Activated T-helper 17 cell treated with anti-CD3 and anti-CD28 coated beads, Interleukin-2, amount 50 U/mL, for 72 hours (primary cell): Measurements from ENCODE around the gene C10orf71. TPM values are rescaled to one million over a fixed set of nuclear protein-coding genes. Genes with fewer than 3 reads are reported as not detected.

Experiments
- ATAC-seq: fragments of 150-1000 bp; cut with Tn5 transposase; replicated peaks from 2 replicates; pipeline ENCODE4 v1.10.0; 2021; ENCODE audit warnings: mild to moderate bottlenecking, moderate library complexity
- H3K27ac Mint-ChIP-seq: one replicate; pipeline ENCODE4 v1.8.0; 2022; ENCODE audit warnings: mixed read lengths
- H3K27me3 Mint-ChIP-seq: one replicate; pipeline ENCODE4 v1.8.0; 2022; ENCODE audit warnings: mixed read lengths
- H3K36me3 Mint-ChIP-seq: one replicate; pipeline ENCODE4 v1.8.0; 2022; ENCODE audit warnings: low read depth, mild to moderate bottlenecking, mixed read lengths
- H3K4me1 Mint-ChIP-seq: one replicate; pipeline ENCODE4 v1.8.0; 2022; ENCODE audit warnings: mixed read lengths
- H3K4me3 Mint-ChIP-seq: one replicate; pipeline ENCODE4 v1.8.0; 2022; ENCODE audit warnings: mild to moderate bottlenecking, mixed read lengths
- H3K9me3 Mint-ChIP-seq: one replicate; pipeline ENCODE4 v1.8.0; 2022; ENCODE audit warnings: mixed read lengths
- total RNA-seq, 2 donors: library from RNA; stranded (reverse); gene quantifications; one replicate each; pipeline ENCODE4 v1.2.3, GENCODE V29; 2022

The C10orf71 gene
- total RNA-seq, 2 donors from 2014 or later, result not detected

DNA sequence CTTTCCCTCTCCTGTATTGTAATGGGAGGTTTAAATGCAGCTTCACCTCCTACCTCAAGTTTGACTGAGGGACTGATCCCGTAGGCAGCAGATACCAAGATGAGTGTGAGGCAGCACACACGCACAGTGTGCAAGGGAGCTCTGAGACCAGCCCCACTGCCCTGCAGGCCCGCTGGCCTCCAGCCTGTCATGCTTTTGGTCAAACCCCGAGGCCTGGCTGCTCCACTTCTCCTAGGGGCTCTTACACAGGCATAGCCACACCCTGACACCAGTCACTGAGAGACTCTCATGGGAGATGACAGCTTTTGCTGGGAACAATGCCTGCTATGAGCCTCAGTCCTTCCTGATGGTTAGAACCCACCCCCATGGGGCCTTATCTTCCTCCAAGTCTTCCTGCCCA lies 69.3 kb downstream of the C10orf71 start:
- no peaks in the 10 kb centered on the region for H3K36me3 Mint-ChIP-seq

DNA sequence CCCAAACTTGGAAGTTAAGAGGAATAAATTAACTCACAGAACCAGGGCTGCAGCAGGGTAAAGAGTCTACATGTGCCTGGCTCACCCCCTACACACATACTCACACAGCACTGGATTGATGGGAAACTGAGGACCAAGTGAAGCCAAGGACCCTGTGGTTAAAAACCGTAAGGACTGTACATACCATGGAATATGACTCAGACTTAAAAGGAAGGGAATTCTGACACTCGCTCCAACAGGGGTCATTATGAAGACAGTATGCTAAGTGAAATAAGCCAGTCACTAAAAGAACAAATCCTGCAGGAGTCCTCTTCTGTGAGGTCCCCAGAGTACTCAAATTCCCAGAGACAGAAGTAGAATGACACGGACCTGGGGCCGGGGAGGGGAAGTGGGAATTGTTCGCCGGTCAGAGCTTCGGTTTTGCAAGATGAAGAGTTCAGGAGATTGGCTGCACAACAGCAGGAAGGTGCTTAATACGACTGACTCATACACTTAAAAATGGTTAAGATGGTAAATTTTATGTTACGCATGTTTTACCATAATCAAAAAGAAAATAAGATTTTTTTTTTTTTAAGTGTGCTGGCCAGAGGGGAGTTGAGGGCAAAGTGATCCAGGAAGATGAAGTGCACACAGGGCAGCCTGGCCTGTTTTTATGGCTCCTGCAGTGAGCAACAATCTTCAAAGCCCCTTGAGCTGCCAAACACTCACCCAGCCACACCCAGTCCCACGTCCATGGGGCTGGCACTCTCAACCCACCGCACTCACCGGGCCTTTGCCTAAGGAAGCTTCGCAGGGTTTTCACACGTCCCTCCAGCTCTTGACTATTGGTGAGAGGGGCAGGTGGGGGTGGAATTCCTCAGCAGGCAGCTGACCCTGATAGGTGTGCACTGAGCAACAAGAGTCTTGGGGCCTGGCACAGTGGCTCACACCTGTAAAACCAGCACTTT lies 70.5 kb downstream of the C10orf71 start:
- no peaks in the 10 kb centered on the region for H3K4me1 Mint-ChIP-seq
- H3K9me3 Mint-ChIP-seq, result no peaks in the 10 kb centered on the region
- no peak overlapping the region for H3K27ac Mint-ChIP-seq
- no peak overlapping the region for H3K4me3 Mint-ChIP-seq
- no peaks in the 10 kb centered on the region for H3K36me3 Mint-ChIP-seq
- no peak for ATAC-seq
- H3K27me3 Mint-ChIP-seq, result peaks cover 19% of the 10 kb centered on the region

More for the DNA sequence above, 69.3 kb downstream of the C10orf71 start:
- no peaks in the 10 kb centered on the region for H3K9me3 Mint-ChIP-seq
- no peaks in the 10 kb centered on the region for H3K4me1 Mint-ChIP-seq
- H3K27ac Mint-ChIP-seq, result no peak overlapping the region
- H3K27me3 Mint-ChIP-seq, result peaks cover 15% of the 10 kb centered on the region
- ATAC-seq, result no peak
- H3K4me3 Mint-ChIP-seq, result no peak overlapping the region

- ATAC-seq, result no peak
- no peaks in the 10 kb centered on the region for H3K4me1 Mint-ChIP-seq
Measured at GRCh38 chr10:49370326-49371100, 71.5 kb downstream of the C10orf71 start.

DNA sequence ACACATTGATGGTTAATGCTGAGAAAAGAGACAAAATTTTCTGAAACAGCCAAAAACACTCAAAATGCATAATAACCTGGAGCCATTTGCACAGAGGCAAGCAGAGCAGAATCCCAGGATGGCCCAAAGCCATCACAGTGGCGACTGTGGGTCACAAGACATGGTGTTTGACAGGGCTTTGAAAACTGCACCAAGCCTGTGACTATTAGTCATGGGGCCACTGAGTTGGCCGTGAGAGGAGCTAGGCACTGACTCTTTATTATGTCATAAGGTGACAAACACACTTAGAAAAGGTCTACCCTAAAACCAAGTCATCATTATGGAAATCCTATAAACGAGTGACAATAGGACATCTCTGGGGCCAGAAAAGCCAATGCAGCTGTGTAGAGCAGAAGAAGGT lies 73.0 kb downstream of the C10orf71 start:
- H3K9me3 Mint-ChIP-seq, result no peaks in the 10 kb centered on the region
- ATAC-seq, result peak; percentile 65
- no peak overlapping the region for H3K27ac Mint-ChIP-seq
- H3K4me3 Mint-ChIP-seq, result no peak overlapping the region
- H3K27me3 Mint-ChIP-seq, result peaks cover 22% of the 10 kb centered on the region
- no peaks in the 10 kb centered on the region for H3K36me3 Mint-ChIP-seq
- H3K4me1 Mint-ChIP-seq, result no peaks in the 10 kb centered on the region

More at GRCh38 chr10:49370326-49371100, 71.5 kb downstream of the C10orf71 start:
- Mint-ChIP-seq H3K4me3 (no peak overlapping the region), H3K9me3 (no peaks in the 10 kb centered on the region), H3K36me3 (no peaks in the 10 kb centered on the region), H3K27ac (no peak overlapping the region), H3K27me3 (peaks cover 19% of the 10 kb centered on the region)

GRCh38 chr10:49373361-49373760 lies 74.4 kb downstream of the C10orf71 start:
- no peaks in the 10 kb centered on the region for H3K9me3 Mint-ChIP-seq
- no peak overlapping the region for H3K27ac Mint-ChIP-seq
- H3K36me3 Mint-ChIP-seq, result no peaks in the 10 kb centered on the region
- H3K4me1 Mint-ChIP-seq, result no peaks in the 10 kb centered on the region
- no peak overlapping the region for H3K4me3 Mint-ChIP-seq
- H3K27me3 Mint-ChIP-seq, result peaks cover 18% of the 10 kb centered on the region
- ATAC-seq, result no peak

DNA sequence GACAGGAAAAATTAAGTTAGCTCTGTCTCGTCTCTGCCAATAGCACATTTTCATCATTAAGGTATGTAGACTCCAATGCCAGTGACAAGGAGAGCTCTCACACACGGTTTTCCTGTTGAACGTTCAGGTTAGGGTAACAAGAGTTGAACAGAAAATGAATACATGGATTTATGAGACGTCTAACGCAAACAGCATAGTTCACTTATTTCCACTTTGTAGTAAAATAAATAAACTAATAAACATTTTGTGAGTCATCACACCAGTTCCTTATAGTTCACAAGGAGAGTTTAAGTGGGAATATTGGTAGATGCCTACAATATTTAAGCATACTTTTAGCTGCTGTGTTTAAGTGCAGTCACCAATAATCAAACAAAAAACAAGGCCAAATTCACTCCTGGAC lies 75.8 kb downstream of the C10orf71 start:
- Mint-ChIP-seq H3K9me3 (no peaks in the 10 kb centered on the region), H3K4me3 (no peak overlapping the region), H3K27ac (no peak overlapping the region), H3K4me1 (no peaks in the 10 kb centered on the region), H3K27me3 (peaks cover 15% of the 10 kb centered on the region), H3K36me3 (no peaks in the 10 kb centered on the region)
- ATAC-seq, result no peak

DNA sequence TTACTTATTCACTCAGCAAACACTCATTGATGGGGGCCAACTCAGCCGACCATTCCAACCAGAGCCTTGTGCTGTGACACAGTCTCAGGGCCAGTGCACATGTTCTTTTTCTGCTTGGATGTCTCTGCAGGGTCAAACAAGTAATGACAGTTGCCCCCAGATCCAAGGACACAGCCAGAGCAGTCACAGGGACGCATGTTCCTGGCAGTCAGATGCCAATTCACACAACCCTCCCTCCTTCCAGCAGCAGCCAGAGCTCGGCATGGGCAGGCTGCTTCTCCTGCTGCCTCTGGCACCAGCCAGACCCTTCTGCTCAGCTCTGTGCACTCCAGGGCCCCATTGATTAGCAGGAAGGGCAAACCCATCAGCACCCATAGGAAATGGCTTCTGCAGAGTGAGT lies 76.6 kb downstream of the C10orf71 start:
- Mint-ChIP-seq H3K27me3 (peaks cover 18% of the 10 kb centered on the region), H3K9me3 (no peaks in the 10 kb centered on the region), H3K4me1 (no peaks in the 10 kb centered on the region), H3K4me3 (no peak overlapping the region), H3K36me3 (no peaks in the 10 kb centered on the region), H3K27ac (no peak overlapping the region)
- ATAC-seq, result no peak

Other genes with a start within 250 kb of the C10orf71 start
- under 1 TPM; 0.06 to 0.13 TPM for gene VSTM4, start 183.6 kb upstream of the C10orf71 start, total RNA-seq
- gene FAM170B, start 165.1 kb upstream of the C10orf71 start, total RNA-seq, result not detected
- 100 to 1,000 TPM in 1 of 2 donors, 10 to 100 TPM in 1; 92.2 to 262 TPM for gene TMEM273, start 110.8 kb upstream of the C10orf71 start, total RNA-seq
- not detected for gene DRGX, start 96.9 kb downstream of the C10orf71 start, total RNA-seq
- gene ERCC6, start 240.0 kb downstream of the C10orf71 start, total RNA-seq, result 10 to 100 TPM; 26.6 to 57.1 TPM